Aorta (tissue), 5 donors: ENCODE results near the gene ERICH4. TPM values are rescaled to one million over a fixed set of nuclear protein-coding genes. Genes with fewer than 3 reads are reported as not detected.
"Not testable (repeated sequence)": the region's sequence is repeated elsewhere in the genome, so short reads cannot be mapped to it uniquely, and the experiment has no call there.

Experiments
- ATAC-seq: fragments of 200-7000 bp; cut with Tn5 transposase; one replicate; pipeline ENCODE4 v1.9.1; 2022; ENCODE audit warnings: moderate library complexity; ENCODE audit not compliant: low FRiP score
- DNase-seq, 2 donors: peaks; one replicate each; pipeline ENCODE4 v3.0.0-alpha.2; 2020
- H3K27ac ChIP-seq, 2 donors: one replicate each; pipeline ENCODE4 v1.5.1; 2013; ENCODE audit warnings: low read length in 2 of 2, mild to moderate bottlenecking in 2 of 2, moderate library complexity in 2 of 2, control low read depth in 1 of 2, inconsistent platforms in 1 of 2, low read depth in 1 of 2
- H3K27me3 ChIP-seq, 2 donors: one replicate each; pipeline ENCODE4 v1.6.1; 2013; ENCODE audit warnings: control low read depth in 1 of 2, low read length in 1 of 2, mild to moderate bottlenecking in 1 of 2, moderate library complexity in 1 of 2; ENCODE audit not compliant: insufficient read depth in 2 of 2, control insufficient read depth in 1 of 2
- H3K36me3 ChIP-seq, 2 donors: one replicate each; pipeline ENCODE4 v1.6.1; 2013; ENCODE audit warnings: control low read depth in 1 of 2, low read length in 1 of 2, mild to moderate bottlenecking in 1 of 2; ENCODE audit not compliant: insufficient read depth in 2 of 2, control insufficient read depth in 1 of 2
- H3K4me1 ChIP-seq, 2 donors: one replicate each; pipeline ENCODE4 v1.6.1; 2013; ENCODE audit warnings: low read length in 2 of 2, control low read depth in 1 of 2, mild to moderate bottlenecking in 1 of 2, moderate library complexity in 1 of 2; ENCODE audit not compliant: insufficient read depth in 2 of 2, control insufficient read depth in 1 of 2
- H3K4me3 ChIP-seq, 2 donors: one replicate each; pipeline ENCODE4 v1.5.1; 2013; ENCODE audit warnings: low read length in 2 of 2, control low read depth in 1 of 2, mild to moderate bottlenecking in 1 of 2
- H3K9me3 ChIP-seq: one replicate; pipeline ENCODE4 v1.6.1; 2013; ENCODE audit warnings: mild to moderate bottlenecking, low read length; ENCODE audit not compliant: control insufficient read depth
- WGBS, 2 donors: extraction: QIAGEN DNeasy Blood & Tissue Kit; methylation state at CpG; one replicate each; pipeline ENCODE4 v1.1.7; 2013; 5-methylcytosine and 5-hydroxymethylcytosine counted together
- intact Hi-C, 2 donors: fragments of 100-400 bp; cut with DNase I; formaldehyde crosslinking; loops; one replicate each; pipeline versions ENCODE4 v1.14.2 to v1.15.0; 2022
- polyA plus RNA-seq, 2 donors: library from polyadenylated mRNA; stranded (reverse); fragments of 200-250 nt; gene quantifications; one replicate each; pipeline ENCODE4 v1.2.3, GENCODE V29; 2013
- total RNA-seq, 2 donors: library from RNA; stranded (reverse); fragmentation: NEBNext Ultra II Directional; extraction: Animal tissue kit (Norgen Biotek cat#: 25700); gene quantifications; one replicate each; pipeline ENCODE4 v1.2.1, GENCODE V29; 2021
- donor health status: healthy with polysubstance abuse.
- donor health status: Bipolar disorder and iron deficiency.
- donor health status: DM: no; HTN: no; CAD: no.
- donor health status: DM: no; HTN: no; CAD: no.
- donor health status: DM: yes; HTN: yes; CAD: no.

The ERICH4 gene
- total and polyA plus RNA-seq, 4 donors, result 13.4 TPM; not detected in 3

GRCh38 chr19:41401483-41401882 lies 41.5 kb upstream of the ERICH4 start:
- intact Hi-C loops, result no loop called here
- Histone ChIP-seq H3K9me3 (no peaks in the 10 kb centered on the region), H3K4me1 (no peaks in the 10 kb centered on the region), H3K4me3 (no peak overlapping the region), H3K36me3 (no peaks in the 10 kb centered on the region), H3K27ac (no peak overlapping the region), H3K27me3 (no peaks in the 10 kb centered on the region)
- WGBS, 2 donors, result 75 to 80% methylated on average over 4 of the region's 4 CpGs
- ATAC-seq (no peak), DNase-seq (no peak)

- Histone ChIP-seq H3K4me1 (no peaks in the 10 kb centered on the region), H3K9me3 (no peaks in the 10 kb centered on the region), H3K27ac (no peak overlapping the region)
These were observed 40.9 kb upstream of the ERICH4 start for GRCh38 chr19:41402010-41402409.

GRCh38 chr19:41403181-41403970 lies 39.6 kb upstream of the ERICH4 start:
- WGBS, 2 donors, result 63 to 64% methylated on average over 12 of the region's 12 CpGs
- no peaks in the 10 kb centered on the region for H3K27me3 ChIP-seq
- no peak overlapping the region for H3K27ac ChIP-seq
- no peaks in the 10 kb centered on the region for H3K4me1 ChIP-seq
- H3K9me3 ChIP-seq, result no peaks in the 10 kb centered on the region
- no peak overlapping the region for H3K4me3 ChIP-seq
- ATAC-seq (no peak), DNase-seq (no peak)
- intact Hi-C loops, result no loop called here
- H3K36me3 ChIP-seq, result no peaks in the 10 kb centered on the region

More at GRCh38 chr19:41402010-41402409, 40.9 kb upstream of the ERICH4 start:
- no peaks in the 10 kb centered on the region for H3K27me3 ChIP-seq
- DNase-seq (no peak), ATAC-seq (no peak)
- no peak overlapping the region for H3K4me3 ChIP-seq
- 71 to 72% methylated on average over 3 of the region's 3 CpGs for WGBS, 2 donors
- intact Hi-C loops, result no loop called here
- H3K36me3 ChIP-seq, result no peaks in the 10 kb centered on the region

GRCh38 chr19:41405776-41406175 lies 37.2 kb upstream of the ERICH4 start:
- 73 to 81% methylated on average over 6 of the region's 6 CpGs for WGBS, 2 donors
- H3K4me1 ChIP-seq, result peaks cover 0 to 6% of the 10 kb centered on the region in 2 donors
- no peak for ATAC-seq

GRCh38 chr19:41407271-41407670 lies 35.7 kb upstream of the ERICH4 start:
- no peaks in the 10 kb centered on the region for H3K9me3 ChIP-seq
- WGBS, 2 donors, result 58 to 69% methylated on average over 4 of the region's 4 CpGs
- H3K36me3 ChIP-seq, result no peaks in the 10 kb centered on the region
- H3K4me3 ChIP-seq, result no peak overlapping the region
- no peak for DNase-seq
- no peak for ATAC-seq
- intact Hi-C loops, result no loop called here
- H3K4me1 ChIP-seq, result peaks cover 0 to 6% of the 10 kb centered on the region in 2 donors
- H3K27me3 ChIP-seq, result no peaks in the 10 kb centered on the region
- H3K27ac ChIP-seq, result no peak overlapping the region

More at GRCh38 chr19:41405776-41406175, 37.2 kb upstream of the ERICH4 start:
- DNase-seq, result no peak
- H3K4me3 ChIP-seq, result no peak overlapping the region
- no peak overlapping the region for H3K27ac ChIP-seq
- intact Hi-C loops, result no loop called here
- H3K36me3 ChIP-seq, result no peaks in the 10 kb centered on the region
- no peaks in the 10 kb centered on the region for H3K9me3 ChIP-seq
- H3K27me3 ChIP-seq, result no peaks in the 10 kb centered on the region

GRCh38 chr19:41408256-41408655 lies 34.7 kb upstream of the ERICH4 start:
- no peaks in the 10 kb centered on the region for H3K9me3 ChIP-seq
- H3K36me3 ChIP-seq, result no peaks in the 10 kb centered on the region
- peaks cover 0 to 6% of the 10 kb centered on the region in 2 donors for H3K4me1 ChIP-seq
- H3K27me3 ChIP-seq, result no peaks in the 10 kb centered on the region
- ATAC-seq (no peak), DNase-seq (no peak)
- WGBS, 2 donors, result 56 to 70% methylated on average over 4 of the region's 4 CpGs
- intact Hi-C loops, result no loop called here
- H3K4me3 ChIP-seq, result no peak overlapping the region
- no peak overlapping the region for H3K27ac ChIP-seq

- DNase-seq, ATAC-seq, H3K36me3 ChIP-seq, H3K27me3 ChIP-seq, intact Hi-C loops, H3K4me1 ChIP-seq, H3K9me3 ChIP-seq, H3K4me3 ChIP-seq: not testable (repeated sequence)
- 94 to 98% methylated on average over 5 of the region's 5 CpGs for whole genome bisulfite sequencing, 2 donors
- peak overlapping the region in 1 of 2 donors; percentile 32 for H3K27ac ChIP-seq
These were observed 34.1 kb upstream of the ERICH4 start for GRCh38 chr19:41408846-41409245.

GRCh38 chr19:41409288-41409687 lies 33.7 kb upstream of the ERICH4 start:
- ATAC-seq, result no peak
- H3K27ac ChIP-seq, result peak overlapping the region in 1 of 2 donors; percentile 32
- 28 to 31% methylated on average over 4 of the region's 4 CpGs for WGBS, 2 donors

More at GRCh38 chr19:41409288-41409687, 33.7 kb upstream of the ERICH4 start:
- Histone ChIP-seq H3K4me1 (peaks cover 0 to 6% of the 10 kb centered on the region in 2 donors), H3K27me3 (no peaks in the 10 kb centered on the region), H3K4me3 (no peak overlapping the region), H3K36me3 (no peaks in the 10 kb centered on the region), H3K9me3 (no peaks in the 10 kb centered on the region)
- no peak for DNase-seq
- intact Hi-C loops, result no loop called here
